AG09309 (cell line): ENCODE results near the gene HRK.

Experiments used
- DNase-seq: peaks from one replicate; pipeline ENCODE4 v3.0.0-alpha.2; 2010; ENCODE audit warnings: low read depth
- H3K4me3 ChIP-seq: 2 replicates; pipeline ENCODE4 v1.5.1; 2011; ENCODE audit warnings: mild to moderate bottlenecking, low read depth, low read length, moderate library complexity; ENCODE audit not compliant: control insufficient read depth
- TF ChIP-seq, protein P1 (sequence below): IDR thresholded peaks from 2 replicates; pipeline ENCODE4 v1.5.1; 2011; ENCODE audit warnings: mild to moderate bottlenecking, low read depth, low read length, inconsistent platforms; ENCODE audit not compliant: insufficient read depth, control insufficient read depth; ENCODE audit errors: missing control alignments

HRK gene

DNA sequence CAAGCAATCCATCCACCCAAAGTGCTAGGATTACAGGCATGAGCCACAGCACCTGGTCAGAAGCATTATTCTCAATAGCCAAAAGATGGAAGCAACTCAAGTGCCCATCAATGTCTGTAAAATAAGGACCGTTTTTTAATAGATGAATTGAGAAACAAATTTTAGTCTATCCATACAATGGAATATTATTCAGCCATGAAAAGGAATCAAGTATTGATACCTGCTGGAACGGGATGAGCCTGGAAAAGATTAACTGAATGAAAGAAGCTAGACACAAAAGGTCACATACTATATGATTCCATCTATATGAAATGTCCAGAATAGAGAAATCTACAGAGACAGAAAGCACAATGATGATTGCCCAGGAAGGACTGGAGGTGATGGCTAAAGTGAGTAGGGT is 20.4 kb upstream of the HRK start:
- no peak overlapping the region for H3K4me3 ChIP-seq

DNA sequence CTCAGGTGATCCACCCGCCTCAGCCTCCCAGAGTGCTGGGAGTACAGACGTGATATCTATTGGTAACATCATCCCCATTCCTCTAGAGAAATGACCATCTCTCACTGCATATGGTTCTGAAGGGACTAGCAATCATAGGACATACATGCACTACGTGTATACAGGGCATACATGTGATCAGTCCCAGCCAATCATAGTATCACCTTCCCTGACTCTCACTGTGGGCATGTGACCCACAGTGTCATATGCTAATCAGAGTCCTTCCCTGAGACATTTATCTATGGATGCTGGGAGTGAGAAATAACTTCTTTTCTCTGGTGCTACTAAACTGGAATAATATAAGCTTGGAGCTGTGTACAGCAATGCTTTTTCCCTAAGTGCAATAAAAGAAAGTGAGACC is 17.4 kb upstream of the HRK start:
- TF ChIP-seq, protein P1, sequence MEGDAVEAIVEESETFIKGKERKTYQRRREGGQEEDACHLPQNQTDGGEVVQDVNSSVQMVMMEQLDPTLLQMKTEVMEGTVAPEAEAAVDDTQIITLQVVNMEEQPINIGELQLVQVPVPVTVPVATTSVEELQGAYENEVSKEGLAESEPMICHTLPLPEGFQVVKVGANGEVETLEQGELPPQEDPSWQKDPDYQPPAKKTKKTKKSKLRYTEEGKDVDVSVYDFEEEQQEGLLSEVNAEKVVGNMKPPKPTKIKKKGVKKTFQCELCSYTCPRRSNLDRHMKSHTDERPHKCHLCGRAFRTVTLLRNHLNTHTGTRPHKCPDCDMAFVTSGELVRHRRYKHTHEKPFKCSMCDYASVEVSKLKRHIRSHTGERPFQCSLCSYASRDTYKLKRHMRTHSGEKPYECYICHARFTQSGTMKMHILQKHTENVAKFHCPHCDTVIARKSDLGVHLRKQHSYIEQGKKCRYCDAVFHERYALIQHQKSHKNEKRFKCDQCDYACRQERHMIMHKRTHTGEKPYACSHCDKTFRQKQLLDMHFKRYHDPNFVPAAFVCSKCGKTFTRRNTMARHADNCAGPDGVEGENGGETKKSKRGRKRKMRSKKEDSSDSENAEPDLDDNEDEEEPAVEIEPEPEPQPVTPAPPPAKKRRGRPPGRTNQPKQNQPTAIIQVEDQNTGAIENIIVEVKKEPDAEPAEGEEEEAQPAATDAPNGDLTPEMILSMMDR = no peak
- H3K4me3 ChIP-seq = no peak overlapping the region
- DNase-seq = no peak

More for the DNA sequence above, 20.4 kb upstream of the HRK start:
- TF ChIP-seq, protein P1 = no peak
- DNase-seq = no peak

DNA sequence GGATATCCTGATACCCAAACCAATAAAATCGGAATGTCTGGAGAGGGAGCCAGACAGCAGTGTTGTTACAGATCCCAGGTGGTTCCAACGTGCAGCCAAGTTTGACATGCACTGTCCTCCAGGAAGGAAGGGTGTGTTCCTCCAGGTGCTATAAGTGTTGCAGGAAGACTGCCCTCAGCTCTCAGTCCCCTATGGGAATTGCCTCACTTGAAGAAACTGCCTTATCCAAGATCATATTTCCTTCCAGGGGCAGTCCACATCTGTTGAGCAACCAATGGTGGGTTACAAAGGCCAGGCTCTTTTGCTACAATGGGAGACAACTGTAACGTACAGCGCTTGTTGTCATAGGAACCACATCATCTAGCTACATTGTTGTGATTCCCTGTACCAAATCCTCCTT is 16.2 kb upstream of the HRK start:
- TF ChIP-seq, protein P1 = no peak
- H3K4me3 ChIP-seq = no peak overlapping the region
- no peak for DNase-seq

DNA sequence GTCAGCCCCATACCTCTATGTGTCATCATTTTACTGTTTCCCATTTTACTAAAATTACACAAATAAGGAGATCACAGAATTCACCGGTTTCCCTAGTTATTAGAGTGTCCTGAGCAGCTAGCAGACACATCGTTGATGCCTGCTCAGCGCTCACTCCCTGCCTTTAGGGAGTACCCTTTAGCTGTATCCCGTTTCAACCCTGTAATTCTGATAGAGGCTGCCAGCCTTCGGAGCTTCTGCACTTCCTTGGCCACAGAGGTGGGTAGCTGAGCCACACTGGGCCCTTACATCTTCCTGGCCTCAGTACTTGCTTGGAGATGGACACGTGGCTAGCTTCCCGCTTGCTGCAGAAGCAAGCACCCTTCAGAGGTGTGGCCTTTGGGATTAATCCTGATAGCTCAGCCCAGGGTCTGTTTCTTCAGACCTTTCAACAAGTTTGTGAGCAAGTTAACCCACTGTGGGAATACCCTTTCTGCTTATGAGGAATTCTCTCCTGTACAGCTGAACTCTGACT is 15.2 kb upstream of the HRK start:
- no peak overlapping the region for H3K4me3 ChIP-seq
- TF ChIP-seq, protein P1 = no peak
- DNase-seq = no peak

DNA sequence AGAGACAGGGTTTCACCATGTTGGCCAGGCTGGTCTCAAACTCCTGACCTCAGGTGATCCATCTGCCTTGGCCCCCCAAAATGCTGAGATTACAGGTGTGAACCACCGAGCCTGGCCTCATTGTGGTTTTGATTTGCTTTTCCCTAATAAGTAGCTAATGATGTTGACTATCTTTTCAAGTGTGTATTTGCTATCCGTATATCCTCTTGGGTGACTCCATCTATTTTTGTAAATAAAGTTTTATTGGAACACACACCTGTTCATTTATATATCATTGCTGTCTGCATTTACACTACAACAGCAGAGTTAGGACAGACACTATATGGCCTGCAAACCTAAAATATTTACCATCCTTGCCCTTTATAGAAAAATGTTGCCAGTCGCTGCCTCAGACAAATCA is 13.7 kb upstream of the HRK start:
- TF ChIP-seq, protein P1 = no peak
- no peak overlapping the region for H3K4me3 ChIP-seq
- no peak for DNase-seq

DNA sequence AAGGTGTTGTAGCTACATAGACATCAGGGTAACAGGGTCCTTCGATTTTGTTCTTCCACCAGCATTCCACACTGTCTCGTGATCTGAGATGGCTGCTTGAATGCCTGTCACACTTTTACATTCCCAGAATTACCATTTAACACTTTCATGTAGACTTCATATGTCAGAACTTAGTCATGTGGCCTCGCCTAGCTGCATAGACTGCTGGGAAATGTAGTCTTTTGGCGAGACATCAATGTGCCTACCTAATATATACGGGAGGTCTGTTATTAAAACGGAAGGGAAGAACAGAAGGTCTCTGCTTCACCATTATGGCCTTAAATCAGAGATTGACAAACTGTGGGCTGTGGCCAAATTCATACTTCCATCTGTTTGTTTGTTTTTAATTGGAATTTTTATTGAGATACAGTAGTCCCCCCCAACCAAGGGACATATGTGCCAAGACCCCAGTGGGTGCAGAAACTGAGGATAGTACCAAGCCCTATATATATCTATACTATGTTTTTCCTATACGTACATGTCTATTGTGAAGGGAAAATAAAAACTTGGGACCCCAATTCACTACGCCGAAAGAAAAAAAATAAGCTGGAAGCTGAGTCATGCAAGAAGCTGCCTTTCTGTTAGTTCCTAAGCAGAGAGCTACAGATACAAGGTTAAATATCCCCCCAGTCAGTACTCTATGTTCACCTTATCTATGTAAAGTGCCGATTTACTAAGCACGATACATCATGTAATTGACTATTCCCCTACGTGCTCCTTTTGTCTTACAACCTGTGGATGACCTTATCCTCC is 11.3 kb upstream of the HRK start:
- TF ChIP-seq, protein P1 = no peak
- no peak overlapping the region for H3K4me3 ChIP-seq
- DNase-seq = no peak
